Measurements from ENCODE around the gene INTU.
"Not testable (repeated sequence)": the region's sequence is repeated elsewhere in the genome, so short reads cannot be mapped to it uniquely, and the experiment has no call there.

Gene INTU

GRCh38 chr4:127634181-127634580 is 1.4 kb downstream of the INTU start:
- DNase-seq (ENCODE audit: low read depth), result no peak
- no peak overlapping the region for H3K4me3 ChIP-seq (ENCODE audit: low read depth, low read length)

DNA sequence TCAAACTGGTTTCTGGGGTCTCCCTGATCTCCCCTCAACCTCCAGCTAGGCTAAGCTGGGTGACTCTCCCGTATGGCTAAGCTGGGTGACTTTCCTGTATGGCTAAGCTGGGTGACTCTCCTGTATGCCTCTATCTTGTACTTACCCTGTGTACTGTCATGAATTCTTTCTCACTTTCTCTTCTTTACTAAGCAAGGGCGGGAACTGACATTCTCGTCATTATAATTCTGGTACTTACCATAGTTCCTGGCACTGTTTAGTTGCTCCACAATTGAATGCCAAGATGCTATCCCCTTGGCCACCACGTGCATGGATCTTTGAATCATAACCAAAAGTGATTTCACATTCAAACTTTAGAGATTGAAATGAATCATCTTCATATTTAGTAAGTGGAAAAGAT is 8.8 kb downstream of the INTU start:
- no peak for TF ChIP-seq MYC (IDR thresholded peaks at IDR 0.05; ENCODE audit: low read depth, low read length)
- no peak for TF ChIP-seq POLR2A (IDR thresholded peaks at IDR 0.05; ENCODE audit: extremely low read depth, insufficient read length)
- TF ChIP-seq, protein P1, sequence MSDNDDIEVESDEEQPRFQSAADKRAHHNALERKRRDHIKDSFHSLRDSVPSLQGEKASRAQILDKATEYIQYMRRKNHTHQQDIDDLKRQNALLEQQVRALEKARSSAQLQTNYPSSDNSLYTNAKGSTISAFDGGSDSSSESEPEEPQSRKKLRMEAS (IDR thresholded peaks at IDR 0.05; ENCODE audit: low read depth, low read length), result no peak
- no peak for TF ChIP-seq CTCF (IDR thresholded peaks at IDR 0.05; ENCODE audit: low read depth, low read length)
- DNase-seq (ENCODE audit: low read depth), result no peak
- no peak overlapping the region for H3K4me3 ChIP-seq (ENCODE audit: low read depth, low read length)

More at GRCh38 chr4:127634181-127634580, 1.4 kb downstream of the INTU start:
- TF ChIP-seq, protein P1 (IDR thresholded peaks at IDR 0.05; ENCODE audit: low read depth, low read length), result no peak
- TF ChIP-seq MYC (IDR thresholded peaks at IDR 0.05; ENCODE audit: low read depth, low read length) (no peak), POLR2A (IDR thresholded peaks at IDR 0.05; ENCODE audit: extremely low read depth, insufficient read length) (no peak), CTCF (IDR thresholded peaks at IDR 0.05; ENCODE audit: low read depth, low read length) (no peak)

DNA sequence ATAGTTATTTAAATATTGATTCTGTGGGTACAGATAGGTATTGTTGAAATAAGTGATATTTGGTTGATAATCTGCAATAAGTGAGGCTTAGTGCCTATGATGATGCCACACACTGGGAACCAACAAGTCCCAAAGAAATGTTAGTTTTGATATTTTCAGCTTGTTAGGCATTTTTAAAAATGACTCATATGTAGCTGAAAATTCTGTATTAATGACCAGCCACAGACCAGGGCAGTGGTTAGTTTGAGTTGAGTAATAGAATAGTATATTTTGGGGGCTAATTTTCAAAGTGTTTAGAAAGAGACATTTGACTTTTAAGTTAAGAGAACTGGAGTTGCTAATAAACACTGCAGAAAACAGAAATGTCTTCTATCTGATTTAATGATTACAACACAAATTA is 9.4 kb downstream of the INTU start:
- TF ChIP-seq CTCF (IDR thresholded peaks at IDR 0.05; ENCODE audit: low read depth, low read length), result no peak
- TF ChIP-seq, protein P1 (IDR thresholded peaks at IDR 0.05; ENCODE audit: low read depth, low read length), result no peak
- no peak for TF ChIP-seq POLR2A (IDR thresholded peaks at IDR 0.05; ENCODE audit: extremely low read depth, insufficient read length)
- no peak for TF ChIP-seq MYC (IDR thresholded peaks at IDR 0.05; ENCODE audit: low read depth, low read length)
- H3K4me3 ChIP-seq (ENCODE audit: low read depth, low read length), result no peak overlapping the region
- DNase-seq (ENCODE audit: low read depth), result no peak

DNA sequence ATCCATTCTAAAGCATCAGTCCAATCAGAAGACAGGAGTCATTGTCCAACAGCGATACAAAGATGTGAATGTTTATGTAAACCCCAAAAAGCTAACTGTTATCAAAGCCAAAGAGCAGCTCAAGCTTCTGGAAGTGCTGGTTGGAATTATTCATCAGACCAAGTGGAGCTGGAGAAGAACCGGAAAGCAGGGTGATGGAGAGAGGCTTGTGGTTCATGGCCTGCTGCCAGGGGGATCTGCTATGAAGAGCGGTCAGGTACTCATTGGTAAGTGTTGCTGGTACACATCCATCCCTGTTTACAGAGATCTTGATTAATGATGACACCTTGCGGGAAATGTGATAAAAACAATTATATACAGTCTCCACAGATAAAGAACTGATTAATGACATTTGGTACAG is 11.0 kb downstream of the INTU start:
- TF ChIP-seq POLR2A (IDR thresholded peaks at IDR 0.05; ENCODE audit: extremely low read depth, insufficient read length) (no peak), MYC (IDR thresholded peaks at IDR 0.05; ENCODE audit: low read depth, low read length) (no peak), CTCF (IDR thresholded peaks at IDR 0.05; ENCODE audit: low read depth, low read length) (no peak)
- TF ChIP-seq, protein P1 (IDR thresholded peaks at IDR 0.05; ENCODE audit: low read depth, low read length), result no peak
- DNase-seq (ENCODE audit: low read depth), result no peak
- no peak overlapping the region for H3K4me3 ChIP-seq (ENCODE audit: low read depth, low read length)

GRCh38 chr4:127648061-127648460 is 15.3 kb downstream of the INTU start:
- no peak for DNase-seq (ENCODE audit: low read depth)
- no peak overlapping the region for H3K4me3 ChIP-seq (ENCODE audit: low read depth, low read length)
- TF ChIP-seq MYC (IDR thresholded peaks at IDR 0.05; ENCODE audit: low read depth, low read length) (no peak), POLR2A (IDR thresholded peaks at IDR 0.05; ENCODE audit: extremely low read depth, insufficient read length) (no peak), CTCF (IDR thresholded peaks at IDR 0.05; ENCODE audit: low read depth, low read length) (no peak)
- TF ChIP-seq, protein P1 (IDR thresholded peaks at IDR 0.05; ENCODE audit: low read depth, low read length), result no peak

DNA sequence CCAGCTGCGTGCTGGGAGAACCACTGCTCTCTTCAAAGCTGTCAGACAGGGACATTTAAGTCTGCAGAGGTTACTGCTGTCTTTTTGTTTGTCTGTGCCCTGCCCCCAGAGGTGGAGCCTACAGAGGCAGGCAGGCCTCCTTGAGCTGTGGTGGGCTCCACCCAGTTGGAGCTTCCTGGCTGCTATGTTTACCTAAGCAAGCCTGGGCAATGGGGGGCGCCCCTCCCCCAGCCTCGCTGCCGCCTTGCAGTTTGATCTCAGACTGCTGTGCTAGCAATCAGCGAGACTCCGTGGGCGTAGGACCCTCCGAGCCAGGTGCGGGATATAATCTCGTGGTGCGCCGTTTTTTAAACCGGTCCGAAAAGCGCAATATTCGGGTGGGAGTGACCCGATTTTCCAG is 22.8 kb downstream of the INTU start:
- DNase-seq (ENCODE audit: low read depth); H3K4me3 ChIP-seq (ENCODE audit: low read depth, low read length): not testable (repeated sequence)

Measured in NB4 (cell line).